H1 (cell line): ENCODE measurements around the gene CD72. TPM values are rescaled to one million over a fixed set of nuclear protein-coding genes. Genes with fewer than 3 reads are reported as not detected.

Source experiments
- CTCF ChIA-PET: fragments of 300-600 bp; sonication (Branson Sonifier 250); formaldehyde crosslinking; loops from one replicate; lab custom pipeline; 2021; ENCODE audit not compliant: partially characterized antibody; lab: Charles Lee
- POLR2A ChIA-PET: fragments of 300-600 bp; sonication (Branson Sonifier 250); formaldehyde crosslinking; loops from one replicate; lab custom pipeline; 2021; ENCODE audit warnings: inconsistent platforms; ENCODE audit not compliant: partially characterized antibody; lab: Charles Lee
- DNase-seq, 2 experiments: peaks; one replicate each; pipeline versions ENCODE4 v3.0.0 to v3.0.0-alpha.2; 2010 to 2022; ENCODE audit warnings: low spot score in 2 of 2, low read depth in 1 of 2, mixed read lengths in 1 of 2
- FAIRE-seq: peaks from 2 replicates; lab custom pipeline; 2011; peaks lifted over from hg19 to GRCh38; lab: Jason Lieb, UNC
- H2AFZ ChIP-seq: 2 replicates; pipeline ENCODE4 v1.8.1; 2012; ENCODE audit warnings: low read length, inconsistent platforms
- H2AK5ac ChIP-seq: 2 replicates; pipeline ENCODE4 v1.6.1; 2013; ENCODE audit warnings: low read depth, low read length
- H2BK120ac ChIP-seq: replicated peaks from 2 replicates; pipeline ENCODE3; 2013; ENCODE audit warnings: low read depth, low read length, inconsistent platforms
- H2BK12ac ChIP-seq: 2 replicates; pipeline ENCODE4 v1.6.1; 2013; ENCODE audit warnings: low read depth, low read length
- H2BK15ac ChIP-seq: 2 replicates; pipeline ENCODE4 v1.6.1; 2013; ENCODE audit warnings: low read length
- H2BK20ac ChIP-seq: 2 replicates; pipeline ENCODE4 v1.6.1; 2013; ENCODE audit warnings: low read length
- H2BK5ac ChIP-seq: 2 replicates; pipeline ENCODE4 v1.6.1; 2013; ENCODE audit warnings: low read depth, low read length
- H3K14ac ChIP-seq: 2 replicates; pipeline ENCODE4 v1.6.1; 2013; ENCODE audit warnings: inconsistent platforms; ENCODE audit not compliant: insufficient read length
- H3K18ac ChIP-seq: 2 replicates; pipeline ENCODE4 v1.6.1; 2013; ENCODE audit warnings: low read length; ENCODE audit errors: extremely low read depth
- H3K23ac ChIP-seq: 2 replicates; pipeline ENCODE4 v1.6.1; 2013; ENCODE audit warnings: inconsistent platforms; ENCODE audit not compliant: insufficient read length
- H3K23me2 ChIP-seq: 2 replicates; pipeline ENCODE4 v1.6.1; 2013; ENCODE audit warnings: low read depth, low read length
- H3K27ac ChIP-seq: 2 replicates; pipeline ENCODE4 v1.6.1; 2011; ENCODE audit warnings: low read depth, low read length, inconsistent platforms
- H3K27me3 ChIP-seq, 4 experiments: replicated peaks in 1 of 4; 1 replicate in 1 of 4; 2 replicates in 3 of 4; pipeline versions ENCODE4 v1.6.1 to v1.8.1; 2011 to 2013; ENCODE audit warnings: low read length in 3 of 4, mild to moderate bottlenecking in 3 of 4, inconsistent platforms in 2 of 4, mixed read lengths in 2 of 4, moderate library complexity in 1 of 4; ENCODE audit not compliant: control insufficient read depth in 3 of 4, insufficient read depth in 3 of 4; ENCODE audit errors: extremely low read depth in 1 of 4
- H3K36me3 ChIP-seq, 4 experiments: 2 replicates each; pipeline versions ENCODE4 v1.6.1 to v1.8.1; 2011 to 2013; ENCODE audit warnings: mild to moderate bottlenecking in 4 of 4, low read length in 3 of 4, moderate library complexity in 2 of 4, control low read depth in 1 of 4, inconsistent platforms in 1 of 4; ENCODE audit not compliant: insufficient read depth in 4 of 4, control insufficient read depth in 2 of 4
- H3K4ac ChIP-seq: replicated peaks from 2 replicates; pipeline ENCODE3; 2013; ENCODE audit warnings: low read length, low read depth, mixed read lengths, inconsistent platforms; ENCODE audit not compliant: insufficient read length
- H3K4me1 ChIP-seq, 4 experiments: replicated peaks in 1 of 4; 1 replicate in 1 of 4; 2 replicates in 3 of 4; pipeline versions ENCODE4 v1.6.1 to v1.8.1; 2011 to 2013; ENCODE audit warnings: low read length in 3 of 4, inconsistent platforms in 2 of 4, mixed read lengths in 1 of 4; ENCODE audit not compliant: insufficient read depth in 4 of 4, control insufficient read depth in 3 of 4
- H3K4me2 ChIP-seq, 2 experiments: 2 replicates each; pipeline versions ENCODE4 v1.6.1 to v1.8.1; 2011 to 2013; ENCODE audit warnings: low read depth in 2 of 2, low read length in 2 of 2, control low read depth in 1 of 2, inconsistent platforms in 1 of 2, mild to moderate bottlenecking in 1 of 2; ENCODE audit not compliant: insufficient read depth in 1 of 2
- H3K4me3 ChIP-seq, 4 experiments: fragments of 200-600, 300-600 bp in 1 of 4; sonication (generic), shearing (Covaris generic), sonication (Bioruptor Twin) in 1 of 4; 2 replicates each; pipeline versions ENCODE4 v1.5.1 to v1.8.1; 2011 to 2016; ENCODE audit warnings: low read length in 4 of 4, low read depth in 3 of 4, control low read depth in 2 of 4, inconsistent platforms in 2 of 4, mild to moderate bottlenecking in 2 of 4, mixed read lengths in 1 of 4, moderate library complexity in 1 of 4; ENCODE audit not compliant: insufficient read depth in 2 of 4; ENCODE audit errors: extremely low read depth in 1 of 4
- H3K56ac ChIP-seq: replicated peaks from 2 replicates; pipeline ENCODE3; 2013; ENCODE audit warnings: low read depth, mild to moderate bottlenecking, mixed read lengths, low read length, inconsistent platforms; ENCODE audit not compliant: insufficient read length
- H3K79me1 ChIP-seq: 2 replicates; pipeline ENCODE4 v1.6.1; 2013; ENCODE audit warnings: low read depth, low read length, control low read depth
- H3K79me2 ChIP-seq, 2 experiments: 2 replicates each; pipeline versions ENCODE4 v1.6.1 to v1.8.1; 2012 to 2013; ENCODE audit warnings: low read length in 2 of 2, mild to moderate bottlenecking in 2 of 2, inconsistent platforms in 1 of 2; ENCODE audit not compliant: insufficient read depth in 2 of 2, control insufficient read depth in 1 of 2
- H3K9ac ChIP-seq, 4 experiments: replicated peaks in 1 of 4; 1 replicate in 1 of 4; 2 replicates in 3 of 4; pipeline versions ENCODE4 v1.6.1 to v1.8.1; 2011 to 2013; ENCODE audit warnings: low read depth in 3 of 4, low read length in 3 of 4, control low read depth in 2 of 4, mild to moderate bottlenecking in 2 of 4, moderate library complexity in 2 of 4, inconsistent platforms in 1 of 4; ENCODE audit errors: extremely low read depth in 1 of 4
- H3K9me3 ChIP-seq, 2 experiments: 2 replicates each; pipeline versions ENCODE4 v1.6.1 to v1.8.1; 2012 to 2013; ENCODE audit warnings: mild to moderate bottlenecking in 2 of 2, moderate library complexity in 2 of 2, control low read depth in 1 of 2, inconsistent platforms in 1 of 2, low read depth in 1 of 2, low read length in 1 of 2, mixed read lengths in 1 of 2; ENCODE audit not compliant: insufficient read depth in 2 of 2
- H4K20me1 ChIP-seq, 2 experiments: replicated peaks in 1 of 2; 2 replicates each; pipeline versions ENCODE3 to v1.8.1; 2011 to 2013; ENCODE audit warnings: inconsistent platforms in 2 of 2, low read length in 2 of 2, mild to moderate bottlenecking in 1 of 2; ENCODE audit not compliant: insufficient read depth in 2 of 2, control insufficient read depth in 1 of 2
- H4K5ac ChIP-seq: 2 replicates; pipeline ENCODE4 v1.6.1; 2013; ENCODE audit warnings: low read length, low read depth, mixed read lengths, inconsistent platforms; ENCODE audit not compliant: insufficient read length
- H4K8ac ChIP-seq: 2 replicates; pipeline ENCODE4 v1.8.0; 2013; ENCODE audit warnings: mild to moderate bottlenecking, moderate library complexity, low read length, inconsistent platforms; ENCODE audit not compliant: insufficient read depth; ENCODE audit errors: extremely low read depth
- H4K91ac ChIP-seq: replicated peaks from 2 replicates; pipeline ENCODE3; 2013; ENCODE audit warnings: low read length, mixed read lengths, inconsistent platforms; ENCODE audit not compliant: insufficient read length
- ASH2L ChIP-seq: fragments of 200-600, 300-600 bp; sonication (generic); IDR thresholded peaks from one replicate; pipeline ENCODE4 v1.7.1; 2017; ENCODE audit warnings: low read length
- BACH1 ChIP-seq: IDR thresholded peaks from 2 replicates; pipeline ENCODE4 v1.6.1; 2012; ENCODE audit warnings: low read length, improper control_type of control experiment
- BRCA1 ChIP-seq: IDR thresholded peaks from 2 replicates; pipeline ENCODE4 v1.6.1; 2012; ENCODE audit warnings: low read depth, low read length, improper control_type of control experiment
- CBX8 ChIP-seq: fragments of 300-800, 300-1000 bp; sonication (generic); IDR thresholded peaks from 2 replicates; pipeline ENCODE4 v1.7.1; 2016; ENCODE audit warnings: low read depth, low read length, borderline replicate concordance
- CTBP2 ChIP-seq: IDR thresholded peaks from 2 replicates; pipeline ENCODE4 v1.7.0; 2011; ENCODE audit warnings: borderline replicate concordance, mild to moderate bottlenecking, moderate library complexity, mixed read lengths, low read length; ENCODE audit not compliant: insufficient read depth, insufficient read length
- FOSL1 ChIP-seq: IDR thresholded peaks from 2 replicates; pipeline ENCODE4 v1.6.1; 2011; ENCODE audit warnings: mild to moderate bottlenecking, low read depth, low read length, moderate library complexity; ENCODE audit not compliant: insufficient read depth
- GTF2F1 ChIP-seq: IDR thresholded peaks from 2 replicates; pipeline ENCODE4 v1.6.1; 2012; ENCODE audit warnings: low read depth, low read length, improper control_type of control experiment, borderline replicate concordance
- MAFK ChIP-seq: IDR thresholded peaks from 2 replicates; pipeline ENCODE4 v1.6.1; 2012; ENCODE audit warnings: low read depth, mild to moderate bottlenecking, improper control_type of control experiment, low read length
- RBBP5 ChIP-seq: IDR thresholded peaks from 2 replicates; pipeline ENCODE4 v1.7.1; 2012; ENCODE audit warnings: low read depth, mild to moderate bottlenecking, inconsistent platforms, low read length, moderate library complexity, borderline replicate concordance
- SIRT6 ChIP-seq: IDR thresholded peaks from one replicate; pipeline ENCODE4 v1.7.1; 2012; ENCODE audit warnings: low read length, inconsistent platforms
- TEAD4 ChIP-seq: IDR thresholded peaks from 2 replicates; pipeline ENCODE4 v1.6.1; 2012; ENCODE audit warnings: low read depth, low read length, inconsistent platforms, mixed read lengths
- WGBS, 2 experiments: shearing (Covaris generic) in 1 of 2; methylation state at CpG; one replicate each; pipeline versions ENCODE4 v1.1.6 to v1.1.7; 2013 to 2015; ENCODE audit warnings: low lambda C conversion rate in 2 of 2, mixed read lengths in 2 of 2, inconsistent platforms in 1 of 2, low coverage in 1 of 2, missing lambda C conversion rate in 1 of 2; ENCODE audit not compliant: insufficient replicate concordance in 2 of 2, insufficient coverage in 1 of 2, insufficient read length in 1 of 2; ENCODE audit errors: extremely low coverage in 1 of 2, missing lambda C conversion rate in 1 of 2; 5-methylcytosine and 5-hydroxymethylcytosine counted together
- polyA plus RNA-seq, 7 experiments: library from polyadenylated mRNA; depleted of rRNA in 3 of 7; stranded (reverse) in 5 of 7; unstranded in 2 of 7; fragments of >200 nt in 5 of 7; fragments of 200-250 nt in 2 of 7; gene quantifications; 1 replicate in 5 of 7; 2 replicates in 1 of 7; 4 replicates in 1 of 7; pipeline versions ENCODE4 v1.2.1 to v1.2.3, GENCODE V29; 2011 to 2013; ENCODE audit warnings: missing spikeins in 2 of 7, mixed read lengths in 2 of 7
- total RNA-seq: library from RNA; stranded (reverse); fragmentation: NEBNext Ultra II Directional; extraction: Animal tissue kit (Norgen Biotek cat#: 25700); gene quantifications from 2 replicates; pipeline ENCODE4 v1.2.1, GENCODE V29; 2021

Gene CD72
- total and polyA plus RNA-seq, 2 of the 8 experiments (the other 6 are each of a cell fraction or from before 2014, with no cell fraction given): 4.0 to 4.5 TPM

DNA sequence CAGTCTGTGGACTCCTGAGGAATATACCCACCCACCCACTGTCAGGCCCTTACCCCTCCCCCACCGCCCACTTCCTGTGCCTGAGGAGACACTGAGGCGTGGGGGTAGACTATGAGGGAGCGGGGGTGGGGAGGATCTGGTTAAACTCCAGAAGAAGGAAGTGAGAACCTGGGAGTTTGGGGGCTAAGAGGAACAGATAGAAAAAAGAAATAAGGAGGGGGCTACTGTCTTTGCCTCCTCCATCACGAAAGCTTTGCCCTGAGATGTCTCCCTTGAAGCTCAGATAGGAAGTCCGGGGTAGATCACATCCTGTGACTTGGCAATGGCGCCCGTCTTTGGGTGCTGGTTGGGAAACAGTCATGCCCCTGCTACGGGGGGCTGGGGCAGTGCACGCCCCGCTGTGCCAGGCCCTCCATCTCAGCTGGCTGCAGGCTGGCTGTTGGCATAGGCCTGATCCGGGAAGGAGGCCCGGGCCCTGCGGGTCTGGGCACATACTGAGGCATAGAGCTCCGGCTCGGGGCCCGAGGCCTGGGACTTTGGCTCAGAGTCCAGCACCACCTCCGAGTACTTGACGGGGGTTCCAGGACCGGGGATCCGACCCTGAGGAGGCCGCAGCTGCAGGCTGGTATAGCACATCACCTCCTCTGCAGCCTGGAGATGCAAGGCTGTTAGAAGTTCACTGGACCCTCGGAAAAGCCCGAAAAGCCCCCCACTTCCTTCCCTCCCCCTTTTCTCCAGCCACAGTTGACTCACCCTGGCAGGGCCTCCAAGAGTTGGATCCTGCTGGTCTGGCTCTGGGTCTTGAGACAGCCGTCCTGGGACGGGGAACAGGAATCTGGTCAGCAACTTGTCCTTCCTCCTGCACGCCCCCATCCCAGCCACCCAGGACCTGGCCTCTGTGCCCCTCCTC, 31.5 kb upstream of the CD72 start:
- no peak overlapping the region for H3K9ac ChIP-seq
- DNase-seq: no peak

More for the DNA sequence above, 31.5 kb upstream of the CD72 start:
- no peak for FAIRE-seq
- Histone ChIP-seq H3K4me3 (no peak overlapping the region; a peak in 1 of 8 replicates), H3K36me3 (no peaks in the 10 kb centered on the region), H4K5ac (no peak overlapping the region), H2BK20ac (peak overlapping the region; percentile 32; the same call in 1 of the 2 replicates), H3K79me2 (no peaks in the 10 kb centered on the region), H3K4me2 (peak overlapping the region in 1 of 2 experiments; percentile 45; a peak in 1 of 4 replicates), H4K91ac (no peak overlapping the region), H3K4me1 (peaks cover 0 to 17% (median 12%) of the 10 kb centered on the region in 4 experiments; a peak in 5 of 7 replicates), H3K56ac (no peak overlapping the region), H4K20me1 (no peaks in the 10 kb centered on the region), H2BK15ac (0 out of 2 replicates have a peak overlapping the region, but pooled peaks have one; percentile 72), H3K18ac (no peak overlapping the region), H2BK120ac (peak overlapping the region; percentile 10), H2AFZ (no peak overlapping the region), H3K9me3 (no peaks in the 10 kb centered on the region), H3K27ac (no peak overlapping the region), H3K23ac (no peak overlapping the region), H3K27me3 (no peaks in the 10 kb centered on the region), H3K4ac (no peak overlapping the region), H3K23me2 (peaks cover 10% of the 10 kb centered on the region; the same call in 1 of the 2 replicates), H4K8ac (peak overlapping the region; percentile 9; the same call in 1 of the 2 replicates), H2BK5ac (peak overlapping the region; percentile 52; the same call in 1 of the 2 replicates), H3K79me1 (no peaks in the 10 kb centered on the region), H2AK5ac (0 out of 2 replicates have a peak overlapping the region, but pooled peaks have one; percentile 9), H3K14ac (no peak overlapping the region), H2BK12ac (peak overlapping the region; percentile 50; the same call in 1 of the 2 replicates)
- POLR2A ChIA-PET: interaction anchor here (0.5 to 6.2 kb wide), 4 partner anchors 7 to 80 kb away, joined by 3 to 53 read pairs (median 3); partner anchors contain the start of genes CCDC107 and RMRP
- no peak for TF ChIP-seq GTF2F1
- no peak for TF ChIP-seq BACH1
- TF ChIP-seq FOSL1: no peak
- TF ChIP-seq RBBP5: no peak
- TF ChIP-seq SIRT6: no peak
- no peak for TF ChIP-seq MAFK
- no peak for TF ChIP-seq CTBP2
- no peak for TF ChIP-seq CBX8
- TF ChIP-seq TEAD4: no peak
- no peak for TF ChIP-seq ASH2L
- TF ChIP-seq BRCA1: no peak
- CTCF ChIA-PET: interaction anchor here (0.5 to 8.1 kb wide), 11 partner anchors 11 to 83 kb away, joined by 3 to 149 read pairs (median 20); partner anchors contain the start of genes ARHGEF39, CCDC107, CD72 and RMRP
- WGBS, 2 experiments: 85% methylated on average over 23 of the region's 26 CpGs; no CpG with 5 or more reads in 1 of the 2 experiments
